Left lung (tissue), 10 donors: ENCODE data around the gene APOC4. TPM values are rescaled to one million over a fixed set of nuclear protein-coding genes. Genes with fewer than 3 reads are reported as not detected.

Experiments
- ATAC-seq: fragments of 200-7000 bp; cut with Tn5 transposase; one replicate; pipeline ENCODE4 v1.9.1; 2020; ENCODE audit warnings: moderate library complexity
- DNase-seq, 4 donors: peaks; one replicate each; pipeline ENCODE4 v3.0.0-alpha.2; 2013 to 2020
- H3K27ac ChIP-seq, 2 donors: fragments of 200-600 bp; sonication (generic) in 1 of 2; one replicate each; pipeline versions ENCODE4 v1.5.0 to v1.8.0; 2020 to 2021
- H3K27me3 ChIP-seq, 2 donors: fragments of 200-600 bp; sonication (generic) in 1 of 2; one replicate each; pipeline versions ENCODE4 v1.5.0 to v1.8.0; 2020 to 2021
- H3K36me3 ChIP-seq, 2 donors: fragments of 200-600 bp; sonication (generic) in 1 of 2; one replicate each; pipeline versions ENCODE4 v1.5.0 to v1.8.0; 2020 to 2021
- H3K4me1 ChIP-seq, 2 donors: fragments of 200-600 bp; one replicate each; pipeline ENCODE4 v1.8.0; 2021
- H3K4me3 ChIP-seq, 2 donors: fragments of 200-600 bp; sonication (generic) in 1 of 2; one replicate each; pipeline versions ENCODE4 v1.5.0 to v1.8.0; 2020 to 2021; ENCODE audit warnings: mild to moderate bottlenecking in 1 of 2
- H3K9me3 ChIP-seq, 2 donors: fragments of 200-600 bp; sonication (generic) in 1 of 2; one replicate each; pipeline versions ENCODE4 v1.5.0 to v1.8.0; 2020 to 2021
- intact Hi-C, 2 donors: fragments of 100-400 bp; cut with DNase I; formaldehyde crosslinking; loops; one replicate each; pipeline versions ENCODE4 v1.11.2 to v1.14.2; 2022
- polyA plus RNA-seq, 6 donors: library from polyadenylated mRNA; unstranded; fragments of 120-200 nt; gene quantifications; one replicate each; pipeline ENCODE4 v1.2.1, GENCODE V29; 2013; ENCODE audit not compliant: insufficient read length in 6 of 6
- total RNA-seq, 2 donors: library from RNA; stranded (reverse); fragmentation: NEBNext Ultra II Directional; extraction: Animal tissue kit (Norgen Biotek cat#: 25700); gene quantifications; one replicate each; pipeline ENCODE4 v1.2.1, GENCODE V29; 2021
- TF ChIP-seq, protein P1 (sequence below), 2 donors: fragments of 200-600 bp; sonication (generic) in 1 of 2; IDR thresholded peaks; one replicate each; pipeline versions ENCODE4 v1.5.0 to v1.8.0; 2021; ENCODE audit warnings: antibody characterized with exemption in 2 of 2
- donor health status: DM: no; HTN: yes; CAD: no.
- donor health status: DM: no; HTN: no; CAD: no.

APOC4 gene
- total and polyA plus RNA-seq, 8 donors: not detected

DNA sequence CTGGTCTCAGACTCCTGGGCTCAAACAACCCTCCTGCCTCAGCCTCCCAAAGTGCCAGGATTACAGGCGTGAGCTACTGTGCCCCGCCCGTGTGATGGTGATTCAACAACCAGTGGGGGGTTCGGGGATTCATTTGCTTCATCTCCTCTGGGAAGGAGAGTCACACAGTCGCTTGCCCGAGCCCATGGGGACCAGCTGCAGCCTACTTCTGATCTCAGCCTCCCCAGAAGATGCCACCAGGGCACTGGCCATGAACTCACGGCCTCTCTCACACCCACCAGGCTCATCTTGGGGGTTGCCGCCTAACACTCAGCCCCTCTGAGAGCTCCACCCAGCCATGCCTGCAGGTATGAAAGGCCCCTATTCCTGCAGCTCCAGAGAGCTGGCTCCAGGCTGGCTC is 44.2 kb upstream of the APOC4 start:
- peaks cover 0 to 8% of the 10 kb centered on the region in 2 donors for H3K4me1 ChIP-seq
- no peak for DNase-seq
- no peaks in the 10 kb centered on the region for H3K27me3 ChIP-seq
- no peak overlapping the region for H3K27ac ChIP-seq
- H3K9me3 ChIP-seq: no peaks in the 10 kb centered on the region
- intact Hi-C loops: no loop called here
- H3K4me3 ChIP-seq: no peak overlapping the region
- ATAC-seq: no peak
- peaks cover 0 to 97% of the 10 kb centered on the region in 2 donors for H3K36me3 ChIP-seq
- TF ChIP-seq, protein P1, sequence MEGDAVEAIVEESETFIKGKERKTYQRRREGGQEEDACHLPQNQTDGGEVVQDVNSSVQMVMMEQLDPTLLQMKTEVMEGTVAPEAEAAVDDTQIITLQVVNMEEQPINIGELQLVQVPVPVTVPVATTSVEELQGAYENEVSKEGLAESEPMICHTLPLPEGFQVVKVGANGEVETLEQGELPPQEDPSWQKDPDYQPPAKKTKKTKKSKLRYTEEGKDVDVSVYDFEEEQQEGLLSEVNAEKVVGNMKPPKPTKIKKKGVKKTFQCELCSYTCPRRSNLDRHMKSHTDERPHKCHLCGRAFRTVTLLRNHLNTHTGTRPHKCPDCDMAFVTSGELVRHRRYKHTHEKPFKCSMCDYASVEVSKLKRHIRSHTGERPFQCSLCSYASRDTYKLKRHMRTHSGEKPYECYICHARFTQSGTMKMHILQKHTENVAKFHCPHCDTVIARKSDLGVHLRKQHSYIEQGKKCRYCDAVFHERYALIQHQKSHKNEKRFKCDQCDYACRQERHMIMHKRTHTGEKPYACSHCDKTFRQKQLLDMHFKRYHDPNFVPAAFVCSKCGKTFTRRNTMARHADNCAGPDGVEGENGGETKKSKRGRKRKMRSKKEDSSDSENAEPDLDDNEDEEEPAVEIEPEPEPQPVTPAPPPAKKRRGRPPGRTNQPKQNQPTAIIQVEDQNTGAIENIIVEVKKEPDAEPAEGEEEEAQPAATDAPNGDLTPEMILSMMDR (IDR thresholded peaks at IDR 0.05): no peak

DNA sequence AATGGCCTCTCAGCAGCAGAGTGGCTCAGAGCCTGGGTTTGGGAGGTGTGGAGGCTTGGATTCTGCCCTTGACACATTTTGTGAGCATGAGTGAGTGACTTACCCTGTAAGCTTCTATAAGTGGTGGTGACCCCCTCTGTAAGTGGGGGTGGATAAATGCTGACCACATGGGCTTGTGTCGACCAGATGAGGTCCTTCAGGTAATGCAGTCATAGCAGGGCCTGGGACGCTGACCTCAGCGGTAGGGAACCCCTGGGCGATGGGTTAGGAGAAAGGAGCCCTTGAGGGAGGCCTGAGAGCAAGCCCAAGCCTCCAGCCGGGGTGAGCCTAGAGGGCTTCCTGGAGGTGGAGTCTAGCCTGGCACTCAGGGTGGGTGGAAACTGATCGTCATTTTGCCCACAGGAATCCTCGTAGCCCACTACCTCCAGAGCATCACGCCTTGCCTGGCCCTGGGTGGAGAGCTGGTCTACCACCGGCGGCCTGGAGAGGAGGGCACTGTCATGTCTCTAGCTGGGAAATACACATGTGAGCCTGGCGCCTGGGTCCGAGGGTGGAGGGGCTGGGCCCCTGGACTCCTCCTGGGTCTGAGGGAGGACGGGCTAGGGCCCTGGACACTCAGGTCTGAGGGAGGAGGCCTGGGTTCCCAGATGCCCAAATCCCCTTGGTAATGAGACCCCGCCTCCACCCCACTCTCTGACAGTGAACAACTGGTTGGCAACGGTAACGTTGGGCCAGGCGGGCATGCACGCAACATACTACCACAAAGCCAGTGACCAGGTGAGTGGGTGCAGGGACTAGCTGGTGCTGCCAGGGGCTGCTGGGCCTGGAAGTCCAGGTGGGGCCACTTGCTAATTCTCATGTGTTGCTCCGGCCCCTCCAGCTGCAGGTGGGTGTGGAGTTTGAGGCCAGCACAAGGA is 41.5 kb upstream of the APOC4 start:
- Histone ChIP-seq H3K4me1 (peaks cover 0 to 11% of the 10 kb centered on the region in 2 donors), H3K4me3 (no peak overlapping the region), H3K9me3 (no peaks in the 10 kb centered on the region), H3K27ac (no peak overlapping the region), H3K36me3 (peaks cover 0 to 75% of the 10 kb centered on the region in 2 donors), H3K27me3 (peaks cover 3 to 14% of the 10 kb centered on the region in 2 donors)
- intact Hi-C loops: loop anchor here in 1 of 2 donors (5.0 kb wide), 1 partner anchor 52 kb away; no protein-coding TSS in a partner anchor
- no peak for ATAC-seq
- no peak for DNase-seq
- TF ChIP-seq, protein P1 (IDR thresholded peaks at IDR 0.05): no peak

DNA sequence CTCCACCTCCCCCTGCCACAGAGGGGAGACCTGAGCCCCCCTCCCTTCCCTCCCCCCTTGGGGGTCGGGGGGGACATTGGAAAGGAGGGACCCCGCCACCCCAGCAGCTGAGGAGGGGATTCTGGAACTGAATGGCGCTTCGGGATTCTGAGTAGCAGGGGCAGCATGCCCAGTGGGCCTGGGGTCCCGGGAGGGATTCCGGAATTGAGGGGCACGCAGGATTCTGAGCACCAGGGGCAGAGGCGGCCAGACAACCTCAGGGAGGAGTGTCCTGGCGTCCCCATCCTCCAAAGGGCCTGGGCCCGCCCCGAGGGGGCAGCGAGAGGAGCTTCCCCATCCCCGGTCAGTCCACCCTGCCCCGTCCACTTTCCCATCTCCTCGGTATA is 38.8 kb upstream of the APOC4 start:
- intact Hi-C loops: loop anchor here in 1 of 2 donors (5.0 kb wide), 1 partner anchor 49 kb away; no protein-coding TSS in a partner anchor
- DNase-seq (no peak), ATAC-seq (no peak)
- Histone ChIP-seq H3K27ac (no peak overlapping the region), H3K36me3 (peaks cover 0 to 49% of the 10 kb centered on the region in 2 donors), H3K4me1 (peaks cover 0 to 20% of the 10 kb centered on the region in 2 donors), H3K4me3 (no peak overlapping the region), H3K9me3 (no peaks in the 10 kb centered on the region), H3K27me3 (peaks cover 4 to 28% of the 10 kb centered on the region in 2 donors)
- TF ChIP-seq, protein P1 (IDR thresholded peaks at IDR 0.05): no peak

DNA sequence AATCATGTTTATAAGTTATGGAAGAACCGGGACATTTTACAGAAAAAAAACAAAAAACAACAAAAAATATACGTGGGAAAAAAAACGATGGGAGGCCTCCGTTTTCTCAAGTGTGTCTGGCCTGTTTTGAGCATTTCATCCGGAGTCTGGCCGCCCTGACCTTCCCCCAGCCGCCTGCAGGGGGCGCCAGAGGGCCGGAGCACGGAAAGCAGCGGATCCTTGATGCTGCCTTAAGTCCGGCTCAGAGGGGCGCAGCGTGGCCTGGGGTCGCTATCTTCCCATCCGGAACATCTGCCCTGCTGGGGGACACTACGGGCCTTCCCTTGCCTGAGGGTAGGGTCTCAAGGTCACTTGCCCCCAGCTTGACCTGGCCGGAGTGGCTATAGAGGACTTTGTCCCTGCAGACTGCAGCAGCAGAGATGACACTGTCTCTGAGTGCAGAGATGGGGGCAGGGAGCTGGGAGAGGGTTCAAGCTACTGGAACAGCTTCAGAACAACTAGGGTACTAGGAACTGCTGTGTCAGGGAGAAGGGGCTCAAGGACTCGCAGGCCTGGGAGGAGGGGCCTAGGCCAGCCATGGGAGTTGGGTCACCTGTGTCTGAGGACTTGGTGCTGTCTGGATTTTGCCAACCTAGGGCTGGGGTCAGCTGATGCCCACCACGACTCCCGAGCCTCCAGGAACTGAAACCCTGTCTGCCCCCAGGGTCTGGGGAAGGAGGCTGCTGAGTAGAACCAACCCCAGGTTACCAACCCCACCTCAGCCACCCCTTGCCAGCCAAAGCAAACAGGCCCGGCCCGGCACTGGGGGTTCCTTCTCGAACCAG is 38.2 kb upstream of the APOC4 start:
- no peak overlapping the region for H3K4me3 ChIP-seq
- H3K36me3 ChIP-seq: peaks cover 0 to 45% of the 10 kb centered on the region in 2 donors
- TF ChIP-seq, protein P1 (IDR thresholded peaks at IDR 0.05): peak; percentile 98 to 100
- DNase-seq (peak; percentile 68 to 95 (median 74)), ATAC-seq (peak; percentile 81)
- peaks cover 4 to 28% of the 10 kb centered on the region in 2 donors for H3K27me3 ChIP-seq
- intact Hi-C loops: loop anchor here in 1 of 2 donors (5.0 kb wide), 1 partner anchor 48 kb away; no protein-coding TSS in a partner anchor
- no peaks in the 10 kb centered on the region for H3K9me3 ChIP-seq
- H3K4me1 ChIP-seq: peaks cover 0 to 20% of the 10 kb centered on the region in 2 donors
- H3K27ac ChIP-seq: no peak overlapping the region
